ENCODE results near the gene RGS7. TPM values are rescaled to one million over a fixed set of nuclear protein-coding genes. Genes with fewer than 3 reads are reported as not detected.
"Not testable (repeated sequence)": the region's sequence is repeated elsewhere in the genome, so short reads cannot be mapped to it uniquely, and the experiment has no call there.

Gene RGS7
- total RNA-seq, 2 donors from 2014 or later: not detected

DNA sequence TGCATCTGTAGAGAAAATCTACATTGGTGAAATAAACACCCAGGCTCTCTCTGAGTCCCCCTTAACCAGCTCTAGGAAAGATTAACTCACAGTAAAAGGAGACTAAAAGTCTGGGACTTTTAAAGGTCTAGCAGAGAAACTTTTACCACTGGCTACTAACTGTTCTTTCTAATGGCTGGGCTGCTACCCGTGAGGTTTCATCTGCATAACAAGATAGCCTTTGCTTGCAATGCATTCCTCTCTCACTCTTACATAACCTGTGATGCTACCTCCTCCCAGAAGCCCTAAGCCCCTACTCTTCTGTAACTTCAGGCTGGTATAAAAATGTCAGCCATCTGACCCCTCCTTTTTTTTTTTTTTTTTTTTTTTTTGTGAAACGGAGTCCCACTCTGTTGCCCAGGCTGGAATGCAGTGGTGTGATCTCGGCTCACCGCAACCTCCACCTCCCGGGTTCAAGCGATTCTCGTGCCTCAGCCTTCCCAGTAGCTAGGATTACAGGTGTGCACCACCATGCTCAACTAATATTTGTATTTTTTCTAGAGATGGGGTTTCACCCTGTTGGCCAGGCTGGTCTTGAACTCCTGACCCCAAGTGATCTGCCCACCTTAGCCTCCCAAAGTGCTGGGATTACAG, 344.2 kb downstream of the RGS7 start:
- ATAC-seq: no peak

GRCh38 chr1:241007668-241008067, 349.3 kb downstream of the RGS7 start:
- H3K27ac Mint-ChIP-seq: no peak overlapping the region
- H3K4me3 Mint-ChIP-seq: no peak overlapping the region
- DNase-seq (ENCODE audit: low spot score) (no peak), ATAC-seq (no peak)
- peaks cover 9% of the 10 kb centered on the region for H3K9me3 Mint-ChIP-seq
- peaks cover 7% of the 10 kb centered on the region for H3K36me3 Mint-ChIP-seq
- H3K27me3 Mint-ChIP-seq: no peaks in the 10 kb centered on the region
- H3K4me1 Mint-ChIP-seq (ENCODE audit: low read depth in 2 of 2): no peaks in the 10 kb centered on the region

More for the DNA sequence above, 344.2 kb downstream of the RGS7 start:
- H3K36me3 Mint-ChIP-seq: peaks cover 5% of the 10 kb centered on the region
- H3K27me3 Mint-ChIP-seq: no peaks in the 10 kb centered on the region
- H3K9me3 Mint-ChIP-seq: peaks cover 5% of the 10 kb centered on the region
- no peak for DNase-seq (ENCODE audit: low spot score)
- no peaks in the 10 kb centered on the region for H3K4me1 Mint-ChIP-seq (ENCODE audit: low read depth in 2 of 2)
- no peak overlapping the region for H3K4me3 Mint-ChIP-seq
- no peak overlapping the region for H3K27ac Mint-ChIP-seq

DNA sequence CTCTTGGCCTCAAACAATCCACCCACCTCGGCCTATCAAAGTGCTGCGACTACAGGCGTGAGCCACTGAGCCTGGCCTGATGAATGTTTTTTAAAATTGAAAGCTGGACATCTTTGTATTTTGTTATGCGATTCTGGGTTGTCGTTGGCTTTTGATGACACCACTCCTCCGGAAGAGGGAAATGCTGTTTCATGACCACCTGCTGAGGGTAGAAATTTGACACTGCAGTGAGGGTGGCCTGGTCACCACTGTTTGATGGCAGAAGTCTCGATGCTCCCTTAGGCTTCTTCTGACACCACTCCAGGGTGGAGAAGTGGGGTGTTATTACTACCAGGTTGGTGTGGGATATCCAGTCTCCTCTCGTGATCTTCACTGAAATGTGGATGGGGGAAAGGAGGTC, 357.2 kb downstream of the RGS7 start:
- H3K4me3 Mint-ChIP-seq: no peak overlapping the region
- H3K36me3 Mint-ChIP-seq: no peaks in the 10 kb centered on the region
- H3K27me3 Mint-ChIP-seq: no peaks in the 10 kb centered on the region
- H3K4me1 Mint-ChIP-seq (ENCODE audit: low read depth in 2 of 2): no peaks in the 10 kb centered on the region
- H3K9me3 Mint-ChIP-seq: peaks cover 7% of the 10 kb centered on the region
- H3K27ac Mint-ChIP-seq: no peak overlapping the region
- DNase-seq (ENCODE audit: low spot score) (no peak), ATAC-seq (no peak)

GRCh38 chr1:240998441-240999015, 358.5 kb downstream of the RGS7 start:
- ATAC-seq (no peak), DNase-seq (ENCODE audit: low spot score) (no peak)
- no peaks in the 10 kb centered on the region for H3K4me1 Mint-ChIP-seq (ENCODE audit: low read depth in 2 of 2)
- peaks cover 7% of the 10 kb centered on the region for H3K9me3 Mint-ChIP-seq
- H3K36me3 Mint-ChIP-seq: no peaks in the 10 kb centered on the region
- H3K4me3 Mint-ChIP-seq: no peak overlapping the region
- H3K27ac Mint-ChIP-seq: no peak overlapping the region
- no peaks in the 10 kb centered on the region for H3K27me3 Mint-ChIP-seq

DNA sequence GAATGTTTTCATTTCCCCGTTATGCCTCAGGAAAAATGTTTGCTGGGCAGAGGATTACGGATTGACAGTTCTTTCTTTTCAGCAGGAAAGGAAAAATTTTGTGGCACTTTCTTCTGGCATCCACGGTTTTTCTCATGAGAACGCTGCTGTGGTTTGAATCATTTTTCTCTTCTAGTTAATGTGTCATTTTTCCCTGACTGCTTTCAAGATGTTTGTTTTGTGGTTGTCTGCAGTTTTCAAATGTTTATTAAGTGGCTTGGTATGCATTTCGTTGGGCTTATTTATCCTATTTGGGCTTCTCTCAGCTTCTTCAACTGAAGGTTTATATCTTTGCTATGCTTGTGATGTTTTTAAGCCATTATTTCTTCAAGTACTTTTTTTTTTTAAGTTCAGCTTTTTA, 359.0 kb downstream of the RGS7 start:
- H3K27ac Mint-ChIP-seq: no peak overlapping the region
- DNase-seq (ENCODE audit: low spot score) (no peak), ATAC-seq (no peak)
- H3K4me1 Mint-ChIP-seq (ENCODE audit: low read depth in 2 of 2): no peaks in the 10 kb centered on the region
- H3K9me3 Mint-ChIP-seq: peaks cover 7% of the 10 kb centered on the region
- H3K36me3 Mint-ChIP-seq: no peaks in the 10 kb centered on the region
- no peak overlapping the region for H3K4me3 Mint-ChIP-seq
- H3K27me3 Mint-ChIP-seq: no peaks in the 10 kb centered on the region

DNA sequence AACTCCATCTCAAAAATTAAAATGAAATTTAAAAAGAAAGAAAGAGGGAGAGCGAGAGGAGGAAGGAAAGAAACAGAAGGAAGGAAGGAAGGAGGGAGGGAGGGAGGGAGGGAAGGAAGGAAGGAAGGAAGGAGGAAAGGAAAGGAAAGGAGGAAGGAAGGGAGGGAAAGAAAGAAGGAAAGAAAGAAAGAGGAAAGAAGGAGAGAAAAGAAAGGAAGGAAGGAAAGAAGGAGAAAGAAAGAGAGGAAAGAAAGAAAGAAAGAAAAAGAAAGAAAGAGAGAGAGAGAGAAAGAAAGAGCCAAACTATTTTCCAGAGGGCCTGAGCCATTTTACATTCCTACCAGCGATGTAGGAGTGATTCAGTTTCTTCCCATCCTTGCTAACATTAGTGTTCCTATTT, 364.0 kb downstream of the RGS7 start:
- Mint-ChIP-seq H3K4me1 (ENCODE audit: low read depth in 2 of 2) (no peaks in the 10 kb centered on the region), H3K27ac (no peak overlapping the region), H3K27me3 (no peaks in the 10 kb centered on the region), H3K4me3 (no peak overlapping the region), H3K36me3 (no peaks in the 10 kb centered on the region), H3K9me3 (peaks cover 4% of the 10 kb centered on the region)
- ATAC-seq: no peak
- DNase-seq (ENCODE audit: low spot score): no peak

- Mint-ChIP-seq H3K27me3 (no peaks in the 10 kb centered on the region), H3K4me3 (no peak overlapping the region), H3K27ac (no peak overlapping the region), H3K4me1 (ENCODE audit: low read depth in 2 of 2) (no peaks in the 10 kb centered on the region), H3K36me3 (no peaks in the 10 kb centered on the region), H3K9me3 (peaks cover 4% of the 10 kb centered on the region)
- ATAC-seq: no peak
- no peak for DNase-seq (ENCODE audit: low spot score)
Observed at GRCh38 chr1:240991230-240991629, 365.8 kb downstream of the RGS7 start.

DNA sequence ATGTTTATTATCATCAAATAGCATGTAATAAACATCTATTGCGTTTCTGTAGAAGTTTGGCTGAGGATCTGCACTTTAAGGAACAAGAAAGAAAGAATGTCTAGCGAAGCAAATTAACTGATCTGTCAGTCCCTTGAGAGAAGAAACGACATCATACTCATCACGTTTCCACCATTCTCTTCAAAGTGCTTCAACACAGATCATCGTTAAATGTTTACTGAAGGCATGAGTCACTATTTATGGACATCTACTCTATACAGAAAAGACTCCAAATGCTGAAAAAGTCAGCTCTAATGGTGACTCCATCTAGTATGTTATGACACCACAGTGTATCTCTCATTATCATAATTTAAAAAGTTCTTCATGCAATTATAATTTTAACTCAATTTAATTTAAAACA, 369.1 kb downstream of the RGS7 start:
- Mint-ChIP-seq H3K4me3 (no peak overlapping the region), H3K27me3 (no peaks in the 10 kb centered on the region), H3K27ac (no peak overlapping the region), H3K9me3 (peaks cover 4% of the 10 kb centered on the region), H3K36me3 (no peaks in the 10 kb centered on the region), H3K4me1 (ENCODE audit: low read depth in 2 of 2) (no peaks in the 10 kb centered on the region)
- ATAC-seq (no peak), DNase-seq (ENCODE audit: low spot score) (no peak)

- no peaks in the 10 kb centered on the region for H3K4me1 Mint-ChIP-seq (ENCODE audit: low read depth in 2 of 2)
- no peak for DNase-seq (ENCODE audit: low spot score)
- no peaks in the 10 kb centered on the region for H3K27me3 Mint-ChIP-seq
- no peak for ATAC-seq
- no peak overlapping the region for H3K27ac Mint-ChIP-seq
- H3K36me3 Mint-ChIP-seq: no peaks in the 10 kb centered on the region
- H3K9me3 Mint-ChIP-seq: peaks cover 4% of the 10 kb centered on the region
- H3K4me3 Mint-ChIP-seq: no peak overlapping the region
Observed at GRCh38 chr1:240985081-240985480, 371.9 kb downstream of the RGS7 start.

- no peak overlapping the region for H3K27ac Mint-ChIP-seq
- no peak overlapping the region for H3K4me3 Mint-ChIP-seq
- ATAC-seq: no peak
- no peaks in the 10 kb centered on the region for H3K27me3 Mint-ChIP-seq
- H3K4me1 Mint-ChIP-seq (ENCODE audit: low read depth in 2 of 2): no peaks in the 10 kb centered on the region
- DNase-seq (ENCODE audit: low spot score): no peak
- H3K9me3 Mint-ChIP-seq: peaks cover 13% of the 10 kb centered on the region
- H3K36me3 Mint-ChIP-seq: no peaks in the 10 kb centered on the region
Observed at GRCh38 chr1:240980342-240980741, 376.7 kb downstream of the RGS7 start.

- Mint-ChIP-seq H3K4me1 (ENCODE audit: low read depth in 2 of 2) (no peaks in the 10 kb centered on the region), H3K27me3 (no peaks in the 10 kb centered on the region), H3K4me3 (no peak overlapping the region), H3K36me3 (no peaks in the 10 kb centered on the region), H3K27ac (no peak overlapping the region), H3K9me3 (peaks cover 12% of the 10 kb centered on the region)
- ATAC-seq: no peak
- no peak for DNase-seq (ENCODE audit: low spot score)
Observed at GRCh38 chr1:240976685-240977084, 380.3 kb downstream of the RGS7 start.

GRCh38 chr1:240973875-240974274, 383.1 kb downstream of the RGS7 start:
- H3K36me3 Mint-ChIP-seq: peaks cover 5% of the 10 kb centered on the region
- no peak for ATAC-seq
- no peaks in the 10 kb centered on the region for H3K27me3 Mint-ChIP-seq
- no peak for DNase-seq (ENCODE audit: low spot score)
- no peak overlapping the region for H3K27ac Mint-ChIP-seq
- no peak overlapping the region for H3K4me3 Mint-ChIP-seq
- H3K9me3 Mint-ChIP-seq: peaks cover 19% of the 10 kb centered on the region
- H3K4me1 Mint-ChIP-seq (ENCODE audit: low read depth in 2 of 2): no peaks in the 10 kb centered on the region

DNA sequence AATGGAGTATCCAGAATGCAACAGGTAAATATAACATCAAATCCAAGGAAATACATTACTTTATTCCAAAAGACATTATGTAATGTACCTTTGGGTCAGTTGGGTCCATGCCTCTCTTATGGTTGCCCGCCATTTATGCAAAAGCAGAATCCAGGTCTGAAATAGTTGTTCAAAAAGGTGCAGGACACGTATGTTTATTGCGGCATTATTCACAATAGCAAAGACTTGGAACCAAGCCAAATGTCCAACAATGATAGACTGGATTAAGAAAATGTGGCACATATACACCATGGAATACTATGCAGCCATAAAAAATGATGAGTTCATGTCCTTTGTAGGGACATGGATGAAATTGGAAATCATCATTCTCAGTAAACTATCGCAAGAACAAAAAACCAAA, 384.9 kb downstream of the RGS7 start:
- H3K9me3 Mint-ChIP-seq: peaks cover 17% of the 10 kb centered on the region
- ATAC-seq; H3K4me1 Mint-ChIP-seq (ENCODE audit: low read depth in 2 of 2); DNase-seq (ENCODE audit: low spot score); H3K27ac Mint-ChIP-seq; H3K4me3 Mint-ChIP-seq; H3K27me3 Mint-ChIP-seq; H3K36me3 Mint-ChIP-seq: not testable (repeated sequence)

GRCh38 chr1:240970253-240970652, 386.8 kb downstream of the RGS7 start:
- Mint-ChIP-seq H3K9me3 (peaks cover 12% of the 10 kb centered on the region), H3K27ac (no peak overlapping the region), H3K4me1 (ENCODE audit: low read depth in 2 of 2) (no peaks in the 10 kb centered on the region), H3K36me3 (peaks cover 5% of the 10 kb centered on the region), H3K27me3 (no peaks in the 10 kb centered on the region), H3K4me3 (no peak overlapping the region)
- ATAC-seq (no peak), DNase-seq (ENCODE audit: low spot score) (no peak)

DNA sequence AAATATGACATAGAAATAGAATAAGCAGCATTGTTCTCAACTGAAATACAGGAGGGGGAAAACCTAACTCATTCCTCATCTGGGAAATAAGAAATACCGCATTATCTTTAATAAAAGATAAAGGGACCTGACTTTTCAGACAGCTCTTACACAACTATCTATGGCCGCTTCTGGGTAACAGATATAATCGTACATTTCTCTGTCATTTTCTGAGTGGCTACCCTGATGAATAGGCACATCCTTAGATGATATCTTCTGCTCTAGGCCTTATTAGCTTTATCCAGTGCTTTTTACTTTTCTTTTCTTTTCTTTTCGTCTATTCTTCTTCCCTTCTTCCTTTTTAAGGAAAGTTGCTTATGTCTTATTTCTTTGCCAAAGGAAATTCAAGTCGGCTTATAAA, 388.1 kb downstream of the RGS7 start:
- Mint-ChIP-seq H3K36me3 (peaks cover 5% of the 10 kb centered on the region), H3K27ac (no peak overlapping the region), H3K4me3 (no peak overlapping the region), H3K4me1 (ENCODE audit: low read depth in 2 of 2) (no peaks in the 10 kb centered on the region), H3K27me3 (no peaks in the 10 kb centered on the region), H3K9me3 (peaks cover 9% of the 10 kb centered on the region)
- ATAC-seq (no peak), DNase-seq (ENCODE audit: low spot score) (no peak)

Measured in natural killer cell treated with Interleukin-12 subunit alpha and Interleukin-12 subunit beta and Interleukin-15 and Interleukin-18, amount 100 ng/mL, for 72 hours (primary cell).